Measurements from ENCODE around the gene PDE4A.

- TF ChIP-seq YY1 (IDR thresholded peaks at IDR 0.05) = peak; percentile 69
- TF ChIP-seq REST (IDR thresholded peaks at IDR 0.05) = no peak
- no peak for TF ChIP-seq RXRA (IDR thresholded peaks at IDR 0.05)
- TF ChIP-seq CTCF (IDR thresholded peaks at IDR 0.05; ENCODE audit: low read depth, low read length, missing input control) = no peak
- no peak for TF ChIP-seq MAX (IDR thresholded peaks at IDR 0.05)
Measured at GRCh38 chr19:10403137-10404021, 17.0 kb upstream of the PDE4A start, which contains the start of gene CDC37.
